AG04449 (cell line): ENCODE results near the gene PDE6D.

Source experiments
- CTCF ChIA-PET: fragments of 350-600 bp; formaldehyde crosslinking; extraction: SDS; loops from one replicate; lab custom pipeline; 2021; ENCODE audit warnings: antibody characterized with exemption; lab: Yijun Ruan, JAX
- POLR2A ChIA-PET: fragments of 400-600, 350-600 bp; formaldehyde crosslinking; extraction: SDS; loops from one replicate; lab custom pipeline; 2020; ENCODE audit warnings: antibody characterized with exemption, inconsistent platforms; lab: Yijun Ruan, JAX
- DNase-seq: peaks from one replicate; pipeline ENCODE4 v3.0.0-alpha.2; 2010; ENCODE audit warnings: low read depth, low spot score
- H3K4me3 ChIP-seq: 2 replicates; pipeline ENCODE4 v1.5.1; 2011; ENCODE audit warnings: low read depth, mild to moderate bottlenecking, control low read depth, low read length
- TF ChIP-seq, protein P1 (sequence below): IDR thresholded peaks from one replicate; pipeline ENCODE4 v1.5.1; 2011; ENCODE audit warnings: mild to moderate bottlenecking, moderate library complexity, low read length, control low read depth, inconsistent platforms; ENCODE audit not compliant: insufficient read depth; ENCODE audit errors: missing control alignments

PDE6D gene

DNA sequence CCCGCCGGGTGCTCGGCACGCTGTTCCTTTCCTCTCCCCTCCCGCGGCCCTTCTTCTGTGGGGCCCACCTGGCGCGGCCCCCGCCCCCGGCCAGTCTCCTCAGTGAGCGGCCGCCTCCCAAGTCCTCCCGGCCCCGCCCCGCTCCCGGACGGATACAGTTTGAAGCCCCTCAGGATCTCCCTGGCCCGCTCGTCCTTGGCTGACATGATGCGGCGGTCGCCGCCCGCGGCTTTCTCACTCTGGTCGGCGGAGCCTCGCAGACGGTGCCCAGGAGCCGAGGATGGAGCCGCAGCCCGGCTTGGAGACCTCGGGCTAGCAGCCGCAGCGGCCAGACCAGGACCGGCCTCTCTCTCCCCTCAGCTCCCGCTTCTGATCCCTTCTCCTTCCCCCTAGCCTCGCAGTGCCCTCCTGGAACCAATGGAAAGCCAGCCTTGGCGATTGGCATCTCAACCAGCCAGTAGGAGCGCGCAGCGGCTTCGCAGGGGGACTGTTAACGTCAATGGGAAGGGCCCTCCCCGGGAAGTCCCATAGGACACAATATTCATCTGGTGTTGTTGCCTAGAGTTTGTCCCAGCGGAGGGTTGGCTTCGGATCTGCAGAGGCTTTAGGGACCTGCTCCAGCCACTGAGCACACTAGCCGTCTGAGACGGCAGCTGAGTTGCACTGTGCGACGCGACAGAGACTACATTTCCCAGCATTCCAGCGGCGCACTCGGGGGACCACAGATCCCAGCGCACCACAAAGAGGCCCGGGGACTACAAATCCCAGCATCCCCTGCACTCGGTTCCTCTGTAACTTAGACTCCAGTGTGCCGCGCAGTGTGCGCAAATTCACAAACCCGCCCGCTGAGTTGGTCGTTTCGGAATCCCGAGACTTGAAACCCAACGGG, at the start of gene PDE6D:
PDE6D (minus strand) TSS at position 374 of the 889 bp plus-strand sequence; CDS start at position 206, 168 bp downstream.
- TF ChIP-seq, protein P1, sequence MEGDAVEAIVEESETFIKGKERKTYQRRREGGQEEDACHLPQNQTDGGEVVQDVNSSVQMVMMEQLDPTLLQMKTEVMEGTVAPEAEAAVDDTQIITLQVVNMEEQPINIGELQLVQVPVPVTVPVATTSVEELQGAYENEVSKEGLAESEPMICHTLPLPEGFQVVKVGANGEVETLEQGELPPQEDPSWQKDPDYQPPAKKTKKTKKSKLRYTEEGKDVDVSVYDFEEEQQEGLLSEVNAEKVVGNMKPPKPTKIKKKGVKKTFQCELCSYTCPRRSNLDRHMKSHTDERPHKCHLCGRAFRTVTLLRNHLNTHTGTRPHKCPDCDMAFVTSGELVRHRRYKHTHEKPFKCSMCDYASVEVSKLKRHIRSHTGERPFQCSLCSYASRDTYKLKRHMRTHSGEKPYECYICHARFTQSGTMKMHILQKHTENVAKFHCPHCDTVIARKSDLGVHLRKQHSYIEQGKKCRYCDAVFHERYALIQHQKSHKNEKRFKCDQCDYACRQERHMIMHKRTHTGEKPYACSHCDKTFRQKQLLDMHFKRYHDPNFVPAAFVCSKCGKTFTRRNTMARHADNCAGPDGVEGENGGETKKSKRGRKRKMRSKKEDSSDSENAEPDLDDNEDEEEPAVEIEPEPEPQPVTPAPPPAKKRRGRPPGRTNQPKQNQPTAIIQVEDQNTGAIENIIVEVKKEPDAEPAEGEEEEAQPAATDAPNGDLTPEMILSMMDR: no peak
- ChIA-PET POLR2A (interaction anchor here (0.6 to 1.5 kb wide), 3 partner anchors 53 to 73 kb away, joined by 3 to 6 read pairs (median 4); partner anchors contain the start of gene PTMA), CTCF (interaction anchor here (1.3 kb wide), 1 partner anchor 106 kb away, joined by 6 read pairs; no protein-coding TSS in a partner anchor)
- peak; percentile 92 for DNase-seq
- H3K4me3 ChIP-seq: peak within 1 kb of the TSS; percentile 94

DNA sequence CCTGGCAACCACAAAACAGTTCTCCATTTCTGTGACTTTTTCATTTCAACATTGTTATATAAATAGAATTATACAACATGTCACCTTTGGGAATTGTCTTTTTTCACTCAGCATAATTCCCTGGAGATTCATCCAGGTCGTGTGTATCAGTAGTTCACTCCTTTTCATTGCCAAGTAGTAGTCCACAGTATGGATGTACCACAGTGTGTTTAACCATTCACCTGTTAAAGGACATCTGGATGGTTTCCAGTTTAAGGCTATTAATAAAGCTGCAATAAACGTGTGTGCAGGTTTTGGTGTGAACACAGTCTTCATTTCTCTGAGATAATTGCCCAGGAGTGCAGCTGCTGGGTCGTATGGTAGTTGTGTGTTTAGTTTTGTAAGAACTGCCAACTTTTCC, 40.8 kb upstream of the PDE6D start:
- CTCF ChIA-PET: no interaction called here
- H3K4me3 ChIP-seq: no peak overlapping the region
- POLR2A ChIA-PET: no interaction called here
- DNase-seq: no peak
- TF ChIP-seq, protein P1: no peak

DNA sequence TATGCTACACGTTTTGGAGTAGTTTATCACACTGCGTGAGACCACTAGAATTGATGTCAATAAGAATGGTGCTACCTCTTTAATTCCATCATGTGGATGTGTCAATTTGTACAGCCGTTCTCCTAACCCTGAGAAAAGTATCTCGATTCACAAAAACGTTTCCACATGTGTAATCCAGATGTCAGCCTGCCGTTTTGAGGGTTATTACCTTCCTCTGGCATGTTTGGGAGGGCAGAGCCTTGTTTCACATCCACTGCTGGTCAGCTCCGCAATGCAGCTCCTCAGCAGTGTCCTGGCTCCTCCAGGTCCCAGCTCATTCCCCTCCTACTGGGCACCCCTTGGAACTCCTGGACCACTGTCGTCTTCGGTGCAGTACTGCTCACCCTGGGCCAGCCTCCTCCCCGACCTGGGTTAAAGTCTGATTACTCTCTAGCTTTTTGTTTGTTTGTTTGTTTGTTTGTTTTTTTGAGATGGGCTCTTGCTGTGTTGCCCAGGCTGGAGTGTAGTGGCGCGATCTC, 39.8 kb upstream of the PDE6D start:
- no peak for DNase-seq
- TF ChIP-seq, protein P1: no peak
- ChIA-PET CTCF (interaction anchor here (0.8 to 1.2 kb wide), 3 partner anchors 14 to 106 kb away, joined by 3 to 5 read pairs (median 3); no protein-coding TSS in a partner anchor), POLR2A (interaction anchor here (0.6 kb wide), 1 partner anchor 14 kb away, joined by 3 read pairs; no protein-coding TSS in a partner anchor)
- no peak overlapping the region for H3K4me3 ChIP-seq

DNA sequence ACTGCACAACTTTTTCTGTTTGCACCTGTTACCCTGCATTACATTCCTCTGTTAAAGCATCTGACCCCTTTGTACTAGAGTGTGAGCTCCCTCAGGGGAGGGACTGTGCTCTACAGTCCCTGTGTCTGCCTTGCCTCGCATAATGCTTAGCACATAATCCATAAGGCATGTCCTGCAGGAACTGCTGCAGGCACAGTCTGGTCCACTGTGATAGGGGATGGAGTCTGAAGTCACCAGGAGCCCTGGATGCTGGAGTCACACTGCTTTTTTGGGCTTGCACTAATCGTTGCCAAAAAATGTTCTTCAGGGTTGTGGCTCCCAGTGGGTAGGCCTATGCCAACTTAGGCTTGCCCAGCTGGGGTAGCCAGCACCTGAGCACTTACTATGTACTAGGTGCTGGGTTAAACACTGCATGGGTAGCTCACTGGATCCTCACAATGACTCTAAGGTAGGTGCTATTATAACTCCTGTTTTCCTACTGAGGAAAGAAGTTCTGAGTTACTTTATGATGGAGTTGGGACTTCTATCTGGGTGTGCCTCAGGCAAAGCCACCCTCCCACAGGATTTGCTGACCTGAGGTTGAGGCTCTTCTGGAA, 38.5 kb upstream of the PDE6D start:
- H3K4me3 ChIP-seq: no peak overlapping the region
- CTCF ChIA-PET: no interaction called here
- POLR2A ChIA-PET: interaction anchor here (0.6 kb wide), 1 partner anchor 128 kb away, joined by 3 read pairs; no protein-coding TSS in a partner anchor
- no peak for DNase-seq
- TF ChIP-seq, protein P1: no peak

DNA sequence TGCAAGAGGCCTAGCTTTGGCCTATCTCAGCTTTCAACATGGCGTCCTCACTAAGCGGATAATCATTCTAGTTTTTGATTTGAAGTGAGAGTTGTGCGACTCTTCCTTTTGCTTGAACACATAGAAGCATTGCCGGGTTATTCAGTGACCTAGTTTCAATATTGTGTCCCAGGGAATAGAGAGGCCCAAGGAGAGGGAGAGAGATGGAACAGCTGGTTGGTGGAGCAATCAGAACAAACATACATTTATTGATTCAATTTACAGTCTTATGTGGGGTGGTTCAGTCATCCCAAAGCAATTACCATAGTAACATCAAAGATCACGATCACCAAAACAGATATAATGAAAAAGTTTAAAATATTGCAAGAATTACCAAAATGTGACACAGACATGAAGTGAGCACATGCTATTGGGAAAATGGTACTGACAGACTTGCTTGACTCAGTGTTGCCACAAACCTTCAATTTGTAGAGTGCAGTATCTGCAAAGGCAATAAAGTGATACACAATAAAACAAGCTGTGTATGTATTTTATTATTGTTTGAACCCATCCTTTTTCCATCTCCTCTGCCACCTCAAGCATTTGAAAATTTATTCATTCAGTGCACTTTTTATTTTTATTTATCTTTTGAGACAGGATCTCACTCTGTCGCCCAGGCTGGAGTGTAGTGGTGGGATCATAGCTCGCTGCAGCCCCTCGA, 35.4 kb upstream of the PDE6D start:
- ChIA-PET POLR2A (no interaction called here), CTCF (interaction anchor here (1.1 to 1.7 kb wide), 2 partner anchors 15 to 103 kb away, joined by 4 to 6 read pairs; no protein-coding TSS in a partner anchor)
- no peak for DNase-seq
- no peak overlapping the region for H3K4me3 ChIP-seq
- TF ChIP-seq, protein P1: no peak
